ENCODE data around the gene ZCCHC7.

Gene ZCCHC7

DNA sequence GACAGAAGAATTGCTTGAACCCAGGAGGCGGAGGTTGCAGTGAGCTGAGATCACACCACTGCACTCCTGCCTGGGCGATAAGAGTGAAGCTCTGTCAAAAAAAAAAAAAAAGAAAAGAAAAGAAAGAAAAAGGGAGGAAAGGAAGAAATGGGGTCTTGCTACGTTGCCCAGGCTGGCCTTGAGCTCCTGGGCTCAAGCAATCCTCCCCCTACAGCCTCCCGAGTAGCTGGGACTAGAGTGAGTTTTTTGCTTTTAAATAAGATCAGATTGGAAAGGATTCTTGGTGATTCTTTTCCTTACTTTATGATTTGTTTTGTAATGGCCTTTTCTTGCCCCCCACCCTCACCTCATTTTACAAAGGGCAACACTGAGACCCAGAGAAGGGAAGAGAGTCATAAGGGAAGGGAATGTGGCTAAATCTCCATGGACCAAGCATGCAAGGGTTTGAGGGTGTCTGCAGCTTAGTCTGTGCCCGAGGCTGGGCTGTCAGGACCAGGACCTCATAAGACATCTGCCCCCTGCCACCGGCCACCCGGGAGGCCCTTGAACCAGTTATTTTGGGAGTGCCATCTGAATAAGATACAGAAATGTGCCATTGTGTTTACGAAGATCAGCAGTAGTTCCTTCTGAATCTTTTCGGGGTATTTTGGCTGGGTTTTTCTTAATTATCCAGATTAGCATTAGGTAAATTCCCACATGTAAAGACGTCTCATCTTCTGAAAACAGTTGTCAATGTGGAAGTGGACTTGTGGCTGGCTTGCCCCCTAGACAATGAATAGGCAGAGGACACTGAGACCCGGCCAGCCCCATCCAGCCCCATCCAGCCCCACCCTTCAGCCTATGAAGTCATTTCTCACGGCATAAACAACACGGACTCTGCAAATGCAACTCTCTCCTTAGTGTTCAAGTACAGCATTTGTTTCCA lies 257.6 kb downstream of the ZCCHC7 start:
- Histone ChIP-seq H2BK12ac (ENCODE audit: low read length) (no peak overlapping the region), H4K8ac (ENCODE audit: low read depth, low read length) (no peak overlapping the region), H3K4me3 (ENCODE audit: low read depth, low read length) (no peak overlapping the region), H3K9ac (ENCODE audit: low read length) (no peak overlapping the region), H3K9me3 (ENCODE audit: insufficient read depth, low read depth, low read length) (no peaks in the 10 kb centered on the region), H2AFZ (ENCODE audit: insufficient read depth, low read length, poor library complexity) (no peak overlapping the region), H2BK120ac (ENCODE audit: insufficient read depth, low read length, poor library complexity) (no peak overlapping the region), H3K27ac (ENCODE audit: low read depth, low read length) (no peak overlapping the region), H3K23ac (ENCODE audit: low read length) (no peak overlapping the region), H3K4me2 (ENCODE audit: low read length) (no peak overlapping the region), H3K4me1 (ENCODE audit: control insufficient read depth in 1 of 2, insufficient read depth in 2 of 2, low read length in 2 of 2) (no peaks in the 10 kb centered on the region), H4K91ac (ENCODE audit: low read depth, low read length) (no peak overlapping the region), H3K27me3 (ENCODE audit: insufficient read depth, low read length) (no peaks in the 10 kb centered on the region), H3K36me3 (ENCODE audit: control insufficient read depth in 1 of 2, insufficient read depth in 2 of 2, low read length in 2 of 2) (no peaks in the 10 kb centered on the region), H3K4ac (ENCODE audit: low read depth, low read length) (no peak overlapping the region), H3K79me2 (ENCODE audit: control insufficient read depth, insufficient read depth, low read length, poor library complexity) (no peaks in the 10 kb centered on the region), H4K12ac (ENCODE audit: low read depth, low read length) (no peak overlapping the region), H3K79me1 (ENCODE audit: low read length) (no peaks in the 10 kb centered on the region), H2BK5ac (ENCODE audit: low read depth, low read length, poor library complexity) (no peak overlapping the region), H3K18ac (ENCODE audit: low read length) (no peak overlapping the region), H2AK5ac (ENCODE audit: low read length) (no peak overlapping the region), H3K14ac (ENCODE audit: low read length) (no peak overlapping the region)
- WGBS (ENCODE audit: extremely low coverage, insufficient coverage, insufficient read length) = no CpG with 5 or more reads among the region's 13 CpGs
- no peak for DNase-seq

GRCh38 chr9:37378613-37379004 lies 258.2 kb downstream of the ZCCHC7 start:
- no peak for DNase-seq
- H2AFZ ChIP-seq (ENCODE audit: insufficient read depth, low read length, poor library complexity) = no peak overlapping the region
- no peak overlapping the region for H3K27ac ChIP-seq (ENCODE audit: low read depth, low read length)
- no peak overlapping the region for H3K4me3 ChIP-seq (ENCODE audit: low read depth, low read length)
- no peak overlapping the region for H2BK12ac ChIP-seq (ENCODE audit: low read length)
- no peak overlapping the region for H3K4ac ChIP-seq (ENCODE audit: low read depth, low read length)
- H3K4me2 ChIP-seq (ENCODE audit: low read length) = no peak overlapping the region
- no peak overlapping the region for H2AK5ac ChIP-seq (ENCODE audit: low read length)
- H3K14ac ChIP-seq (ENCODE audit: low read length) = no peak overlapping the region
- no peaks in the 10 kb centered on the region for H3K79me1 ChIP-seq (ENCODE audit: low read length)
- no peak overlapping the region for H2BK5ac ChIP-seq (ENCODE audit: low read depth, low read length, poor library complexity)
- H3K9me3 ChIP-seq (ENCODE audit: insufficient read depth, low read depth, low read length) = no peaks in the 10 kb centered on the region
- no peak overlapping the region for H3K23ac ChIP-seq (ENCODE audit: low read length)
- no peaks in the 10 kb centered on the region for H3K27me3 ChIP-seq (ENCODE audit: insufficient read depth, low read length)
- H4K91ac ChIP-seq (ENCODE audit: low read depth, low read length) = no peak overlapping the region
- H4K8ac ChIP-seq (ENCODE audit: low read depth, low read length) = no peak overlapping the region
- H2BK120ac ChIP-seq (ENCODE audit: insufficient read depth, low read length, poor library complexity) = no peak overlapping the region
- H3K79me2 ChIP-seq (ENCODE audit: control insufficient read depth, insufficient read depth, low read length, poor library complexity) = no peaks in the 10 kb centered on the region
- H3K18ac ChIP-seq (ENCODE audit: low read length) = no peak overlapping the region
- no peak overlapping the region for H4K12ac ChIP-seq (ENCODE audit: low read depth, low read length)
- WGBS (ENCODE audit: extremely low coverage, insufficient coverage, insufficient read length) = no CpG with 5 or more reads among the region's 19 CpGs
- H3K4me1 ChIP-seq (ENCODE audit: control insufficient read depth in 1 of 2, insufficient read depth in 2 of 2, low read length in 2 of 2) = no peaks in the 10 kb centered on the region
- no peak overlapping the region for H3K9ac ChIP-seq (ENCODE audit: low read length)
- no peaks in the 10 kb centered on the region for H3K36me3 ChIP-seq (ENCODE audit: control insufficient read depth in 1 of 2, insufficient read depth in 2 of 2, low read length in 2 of 2)

DNA sequence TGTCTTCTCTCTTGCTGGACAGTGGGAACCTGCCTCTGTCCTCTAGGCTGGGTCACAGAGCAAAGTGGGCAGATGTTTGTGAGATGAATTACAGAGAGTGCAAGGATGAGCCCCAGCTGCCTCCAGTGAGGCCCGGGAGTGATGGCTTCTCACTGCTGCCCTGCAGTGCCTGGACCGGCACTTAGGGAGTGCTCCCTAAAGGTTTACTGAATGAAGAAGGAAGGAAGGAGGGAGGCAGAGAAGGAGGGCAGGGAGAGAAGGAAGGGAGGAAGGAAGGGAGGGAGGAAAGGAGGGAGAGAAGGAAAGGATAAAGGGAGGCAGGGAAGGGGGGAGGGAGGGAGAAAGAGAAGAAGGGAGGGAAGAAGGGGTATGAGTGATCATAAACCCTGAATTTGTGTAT lies 259.5 kb downstream of the ZCCHC7 start:
- no peak overlapping the region for H2AK5ac ChIP-seq (ENCODE audit: low read length)
- no peak overlapping the region for H3K27ac ChIP-seq (ENCODE audit: low read depth, low read length)
- H3K9me3 ChIP-seq (ENCODE audit: insufficient read depth, low read depth, low read length) = no peaks in the 10 kb centered on the region
- no peak overlapping the region for H3K18ac ChIP-seq (ENCODE audit: low read length)
- no peak overlapping the region for H2BK120ac ChIP-seq (ENCODE audit: insufficient read depth, low read length, poor library complexity)
- no peak overlapping the region for H3K23ac ChIP-seq (ENCODE audit: low read length)
- no peaks in the 10 kb centered on the region for H3K27me3 ChIP-seq (ENCODE audit: insufficient read depth, low read length)
- H3K9ac ChIP-seq (ENCODE audit: low read length) = no peak overlapping the region
- H3K4me2 ChIP-seq (ENCODE audit: low read length) = no peak overlapping the region
- H2BK5ac ChIP-seq (ENCODE audit: low read depth, low read length, poor library complexity) = no peak overlapping the region
- H4K12ac ChIP-seq (ENCODE audit: low read depth, low read length) = no peak overlapping the region
- H3K79me2 ChIP-seq (ENCODE audit: control insufficient read depth, insufficient read depth, low read length, poor library complexity) = no peaks in the 10 kb centered on the region
- no peak overlapping the region for H3K4me3 ChIP-seq (ENCODE audit: low read depth, low read length)
- H3K36me3 ChIP-seq (ENCODE audit: control insufficient read depth in 1 of 2, insufficient read depth in 2 of 2, low read length in 2 of 2) = no peaks in the 10 kb centered on the region
- DNase-seq = no peak
- H2BK12ac ChIP-seq (ENCODE audit: low read length) = no peak overlapping the region
- H4K91ac ChIP-seq (ENCODE audit: low read depth, low read length) = no peak overlapping the region
- no peaks in the 10 kb centered on the region for H3K79me1 ChIP-seq (ENCODE audit: low read length)
- no peak overlapping the region for H3K14ac ChIP-seq (ENCODE audit: low read length)
- no peak overlapping the region for H4K8ac ChIP-seq (ENCODE audit: low read depth, low read length)
- no peak overlapping the region for H3K4ac ChIP-seq (ENCODE audit: low read depth, low read length)
- H2AFZ ChIP-seq (ENCODE audit: insufficient read depth, low read length, poor library complexity) = no peak overlapping the region
- WGBS (ENCODE audit: extremely low coverage, insufficient coverage, insufficient read length) = no CpG with 5 or more reads among the region's 2 CpGs
- H3K4me1 ChIP-seq (ENCODE audit: control insufficient read depth in 1 of 2, insufficient read depth in 2 of 2, low read length in 2 of 2) = no peaks in the 10 kb centered on the region

- no peak overlapping the region for H3K4me2 ChIP-seq (ENCODE audit: low read length)
- no peak overlapping the region for H3K18ac ChIP-seq (ENCODE audit: low read length)
- no peaks in the 10 kb centered on the region for H3K79me2 ChIP-seq (ENCODE audit: control insufficient read depth, insufficient read depth, low read length, poor library complexity)
- H4K91ac ChIP-seq (ENCODE audit: low read depth, low read length) = no peak overlapping the region
- H2AFZ ChIP-seq (ENCODE audit: insufficient read depth, low read length, poor library complexity) = no peak overlapping the region
- no peak overlapping the region for H3K23ac ChIP-seq (ENCODE audit: low read length)
- no CpG with 5 or more reads among the region's 9 CpGs for WGBS (ENCODE audit: extremely low coverage, insufficient coverage, insufficient read length)
- no peaks in the 10 kb centered on the region for H3K79me1 ChIP-seq (ENCODE audit: low read length)
- no peak overlapping the region for H3K4me3 ChIP-seq (ENCODE audit: low read depth, low read length)
- no peak for DNase-seq
- no peaks in the 10 kb centered on the region for H3K27me3 ChIP-seq (ENCODE audit: insufficient read depth, low read length)
- H2AK5ac ChIP-seq (ENCODE audit: low read length) = no peak overlapping the region
- no peak overlapping the region for H4K12ac ChIP-seq (ENCODE audit: low read depth, low read length)
- H3K27ac ChIP-seq (ENCODE audit: low read depth, low read length) = no peak overlapping the region
- no peak overlapping the region for H3K9ac ChIP-seq (ENCODE audit: low read length)
- H3K36me3 ChIP-seq (ENCODE audit: control insufficient read depth in 1 of 2, insufficient read depth in 2 of 2, low read length in 2 of 2) = no peaks in the 10 kb centered on the region
- H2BK120ac ChIP-seq (ENCODE audit: insufficient read depth, low read length, poor library complexity) = no peak overlapping the region
- no peaks in the 10 kb centered on the region for H3K9me3 ChIP-seq (ENCODE audit: insufficient read depth, low read depth, low read length)
- H4K8ac ChIP-seq (ENCODE audit: low read depth, low read length) = no peak overlapping the region
- H2BK12ac ChIP-seq (ENCODE audit: low read length) = no peak overlapping the region
- no peak overlapping the region for H3K14ac ChIP-seq (ENCODE audit: low read length)
- H2BK5ac ChIP-seq (ENCODE audit: low read depth, low read length, poor library complexity) = no peak overlapping the region
- no peaks in the 10 kb centered on the region for H3K4me1 ChIP-seq (ENCODE audit: control insufficient read depth in 1 of 2, insufficient read depth in 2 of 2, low read length in 2 of 2)
- H3K4ac ChIP-seq (ENCODE audit: low read depth, low read length) = no peak overlapping the region
Measured at GRCh38 chr9:37380570-37380969, 260.2 kb downstream of the ZCCHC7 start.

All from trophoblast cell (in vitro differentiated cells and primary cell).